ENCODE results near the gene ZBTB37. TPM values are rescaled to one million over a fixed set of nuclear protein-coding genes. Genes with fewer than 3 reads are reported as not detected.
A peak's percentile ranks its signal among the peaks of the same experiment; 100 is the strongest.

ZBTB37 gene, protein sequence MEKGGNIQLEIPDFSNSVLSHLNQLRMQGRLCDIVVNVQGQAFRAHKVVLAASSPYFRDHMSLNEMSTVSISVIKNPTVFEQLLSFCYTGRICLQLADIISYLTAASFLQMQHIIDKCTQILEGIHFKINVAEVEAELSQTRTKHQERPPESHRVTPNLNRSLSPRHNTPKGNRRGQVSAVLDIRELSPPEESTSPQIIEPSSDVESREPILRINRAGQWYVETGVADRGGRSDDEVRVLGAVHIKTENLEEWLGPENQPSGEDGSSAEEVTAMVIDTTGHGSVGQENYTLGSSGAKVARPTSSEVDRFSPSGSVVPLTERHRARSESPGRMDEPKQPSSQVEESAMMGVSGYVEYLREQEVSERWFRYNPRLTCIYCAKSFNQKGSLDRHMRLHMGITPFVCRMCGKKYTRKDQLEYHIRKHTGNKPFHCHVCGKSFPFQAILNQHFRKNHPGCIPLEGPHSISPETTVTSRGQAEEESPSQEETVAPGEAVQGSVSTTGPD
- 10 to 100 TPM; 26.3 to 27.9 TPM for total RNA-seq
- 1 to 10 TPM; 8.5 to 8.7 TPM for polyA plus RNA-seq (ENCODE audit: insufficient read length in 2 of 2)
- long read RNA-seq, donor 1 = 0 reads
- long read RNA-seq, donor 2, partial matches to known transcripts = 0 of 1 reads
- long read RNA-seq, donor 2, other reads (novel, unspliced or antisense) = 0 of 1 reads
- long read RNA-seq, donor 3 = 0 reads
- long read RNA-seq, donor 4 = 0 reads

DNA sequence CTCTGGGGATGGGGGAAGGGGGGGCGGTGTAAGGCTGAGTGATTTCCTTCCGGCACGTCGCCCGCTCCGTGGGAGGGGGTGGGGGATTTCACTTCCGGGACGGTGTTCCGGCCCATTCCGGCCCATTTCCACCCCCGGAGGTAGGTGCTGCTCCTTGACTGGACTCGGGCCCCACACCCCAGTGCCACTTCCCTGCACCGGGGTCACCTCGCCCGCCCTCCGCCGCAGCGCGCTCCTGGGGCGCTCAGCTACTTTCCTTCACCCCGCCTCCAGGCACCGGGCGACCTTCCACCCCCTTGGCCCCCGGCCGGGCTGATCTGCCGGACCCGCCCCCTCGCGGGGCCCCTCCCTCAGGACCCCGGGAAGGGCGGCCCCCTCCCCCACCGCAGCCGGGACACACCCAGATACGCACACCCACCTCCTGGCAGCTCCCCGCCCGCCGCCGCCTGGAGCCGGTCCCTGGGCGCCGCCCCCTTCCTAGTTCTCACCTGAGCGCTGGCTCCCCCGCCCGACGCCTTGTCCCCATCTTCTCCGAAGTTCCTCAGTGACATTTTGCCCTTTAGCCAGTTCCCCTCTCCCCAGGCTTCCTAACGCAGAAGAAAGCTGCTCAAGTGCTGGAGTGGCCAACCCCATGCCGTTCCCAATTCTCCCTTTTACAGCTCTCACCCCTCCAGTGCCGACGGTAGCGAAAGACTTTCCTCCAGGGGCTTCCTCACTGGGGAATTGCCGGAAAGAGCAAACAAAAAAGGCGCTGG, at the start of gene ZBTB37:
ZBTB37 (plus strand) TSS at position 115 of the 755 bp plus-strand sequence. CDS start 1,846 bp downstream, outside the sequence.
- 0% methylated on average over 48 of the region's 53 CpGs for WGBS (ENCODE audit: insufficient coverage)
- no peaks in the 10 kb centered on the region for H3K9me3 ChIP-seq (ENCODE audit: control insufficient read depth, insufficient read depth, low read length)
- H3K27ac ChIP-seq (ENCODE audit: low read depth, low read length) = peak within 1 kb of the TSS; percentile 95
- peak in 3 of 6 donors; percentile 3 to 26 (median 7) for DNase-seq (ENCODE audit: low read depth in 4 of 6, low spot score in 6 of 6)
- H3K27me3 ChIP-seq (ENCODE audit: control insufficient read depth, insufficient read depth, low read length) = no peaks in the 10 kb centered on the region
- peak within 1 kb of the TSS; percentile 95 for H3K4me3 ChIP-seq (ENCODE audit: low read depth, low read length)
- peaks cover 14% of the 10 kb centered on the region for H3K4me1 ChIP-seq (ENCODE audit: control insufficient read depth, insufficient read depth, low read length)
- H3K36me3 ChIP-seq (ENCODE audit: control insufficient read depth, insufficient read depth, low read length) = peaks cover 17% of the 10 kb centered on the region

- WGBS (ENCODE audit: insufficient coverage) = no CpG with 5 or more reads among the region's 1 CpG
- DNase-seq (ENCODE audit: low read depth in 4 of 6, low spot score in 6 of 6) = no peak
Observed at GRCh38 chr1:173818459-173818858, 49.7 kb upstream of the ZBTB37 start.

DNA sequence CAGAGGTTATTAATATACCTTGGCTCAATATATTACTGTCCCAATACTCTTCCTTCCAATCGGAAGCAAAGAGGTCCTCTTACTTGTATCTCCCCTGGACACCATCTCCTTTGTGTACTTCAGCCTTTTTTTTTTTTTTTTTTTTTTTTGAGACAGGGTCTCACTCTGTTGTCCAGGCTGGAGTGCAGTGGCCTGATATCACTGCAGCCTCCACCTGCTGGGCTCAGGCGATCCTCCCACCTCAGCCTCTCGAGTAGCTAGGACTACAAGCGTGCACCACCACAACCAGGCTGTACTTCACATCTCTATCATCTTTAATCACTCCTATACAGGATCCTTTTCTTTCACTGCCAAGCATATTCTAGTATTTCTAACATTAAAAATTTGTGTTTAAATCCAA, 46.5 kb upstream of the ZBTB37 start:
- Histone ChIP-seq H3K4me1 (ENCODE audit: control insufficient read depth, insufficient read depth, low read length) (peaks cover 9% of the 10 kb centered on the region), H3K27me3 (ENCODE audit: control insufficient read depth, insufficient read depth, low read length) (no peaks in the 10 kb centered on the region), H3K9me3 (ENCODE audit: control insufficient read depth, insufficient read depth, low read length) (no peaks in the 10 kb centered on the region), H3K4me3 (ENCODE audit: low read depth, low read length) (no peak overlapping the region), H3K27ac (ENCODE audit: low read depth, low read length) (no peak overlapping the region), H3K36me3 (ENCODE audit: control insufficient read depth, insufficient read depth, low read length) (peaks cover 2% of the 10 kb centered on the region)
- 98% methylated on average over 4 of the region's 4 CpGs for WGBS (ENCODE audit: insufficient coverage)
- DNase-seq (ENCODE audit: low read depth in 4 of 6, low spot score in 6 of 6) = no peak

More at GRCh38 chr1:173818459-173818858, 49.7 kb upstream of the ZBTB37 start:
- H3K27ac ChIP-seq (ENCODE audit: low read depth, low read length) = no peak overlapping the region
- H3K4me1 ChIP-seq (ENCODE audit: control insufficient read depth, insufficient read depth, low read length) = peaks cover 4% of the 10 kb centered on the region
- H3K27me3 ChIP-seq (ENCODE audit: control insufficient read depth, insufficient read depth, low read length) = no peaks in the 10 kb centered on the region
- no peak overlapping the region for H3K4me3 ChIP-seq (ENCODE audit: low read depth, low read length)
- H3K36me3 ChIP-seq (ENCODE audit: control insufficient read depth, insufficient read depth, low read length) = peaks cover 2% of the 10 kb centered on the region
- no peaks in the 10 kb centered on the region for H3K9me3 ChIP-seq (ENCODE audit: control insufficient read depth, insufficient read depth, low read length)

GRCh38 chr1:173823781-173824314, 44.3 kb upstream of the ZBTB37 start:
- Histone ChIP-seq H3K9me3 (ENCODE audit: control insufficient read depth, insufficient read depth, low read length) (no peaks in the 10 kb centered on the region), H3K4me1 (ENCODE audit: control insufficient read depth, insufficient read depth, low read length) (peaks cover 9% of the 10 kb centered on the region), H3K27me3 (ENCODE audit: control insufficient read depth, insufficient read depth, low read length) (no peaks in the 10 kb centered on the region), H3K36me3 (ENCODE audit: control insufficient read depth, insufficient read depth, low read length) (peaks cover 2% of the 10 kb centered on the region), H3K4me3 (ENCODE audit: low read depth, low read length) (peak overlapping the region; percentile 89), H3K27ac (ENCODE audit: low read depth, low read length) (peak overlapping the region; percentile 99)
- no peak for DNase-seq (ENCODE audit: low read depth in 4 of 6, low spot score in 6 of 6)
- 0% methylated on average over 21 of the region's 25 CpGs for WGBS (ENCODE audit: insufficient coverage)

- Histone ChIP-seq H3K36me3 (ENCODE audit: control insufficient read depth, insufficient read depth, low read length) (peaks cover 2% of the 10 kb centered on the region), H3K4me3 (ENCODE audit: low read depth, low read length) (peak within 1 kb of the TSS; percentile 89), H3K27ac (ENCODE audit: low read depth, low read length) (peak within 1 kb of the TSS; percentile 99), H3K9me3 (ENCODE audit: control insufficient read depth, insufficient read depth, low read length) (no peaks in the 10 kb centered on the region), H3K4me1 (ENCODE audit: control insufficient read depth, insufficient read depth, low read length) (peaks cover 9% of the 10 kb centered on the region), H3K27me3 (ENCODE audit: control insufficient read depth, insufficient read depth, low read length) (no peaks in the 10 kb centered on the region)
- WGBS (ENCODE audit: insufficient coverage) = 0% methylated on average over 50 of the region's 55 CpGs
- DNase-seq (ENCODE audit: low read depth in 4 of 6, low spot score in 6 of 6) = peak; percentile 92 to 99 (median 96)
Observed at GRCh38 chr1:173824315-173825081, 43.7 kb upstream of the ZBTB37 start, which contains the start of the genes CENPL and DARS2. Gene CENPL, minus strand, starts transcription at chr1:173824883. Its CDS starts 13,584 bp downstream, at chr1:173811299. Gene DARS2, plus strand, starts transcription at chr1:173824673. Its CDS starts 557 bp downstream, at chr1:173825230.

DNA sequence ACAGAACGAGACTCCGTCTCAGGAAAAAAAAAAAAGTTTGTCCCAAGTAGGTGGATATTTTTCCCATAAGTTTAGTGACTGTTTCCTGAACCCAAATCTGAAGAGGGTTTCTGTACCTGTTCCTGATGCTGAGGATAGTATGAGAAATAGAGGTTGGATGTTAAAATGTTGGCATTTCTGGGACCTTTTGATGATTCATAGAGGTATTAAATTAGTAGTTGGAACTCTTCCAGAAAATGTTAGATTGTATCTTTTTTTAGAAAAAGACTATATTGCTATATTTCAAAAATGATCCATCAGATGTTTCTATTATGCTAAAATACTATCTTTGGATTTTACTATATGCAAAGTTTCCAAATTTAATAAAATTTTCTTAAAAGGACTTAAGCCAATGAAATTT, 40.6 kb upstream of the ZBTB37 start:
- no peaks in the 10 kb centered on the region for H3K36me3 ChIP-seq (ENCODE audit: control insufficient read depth, insufficient read depth, low read length)
- 100% methylated on average over 2 of the region's 2 CpGs for WGBS (ENCODE audit: insufficient coverage)

GRCh38 chr1:173832748-173833147, 35.4 kb upstream of the ZBTB37 start:
- Histone ChIP-seq H3K9me3 (ENCODE audit: control insufficient read depth, insufficient read depth, low read length) (no peaks in the 10 kb centered on the region), H3K4me3 (ENCODE audit: low read depth, low read length) (no peak overlapping the region), H3K27me3 (ENCODE audit: control insufficient read depth, insufficient read depth, low read length) (no peaks in the 10 kb centered on the region), H3K36me3 (ENCODE audit: control insufficient read depth, insufficient read depth, low read length) (peaks cover 13% of the 10 kb centered on the region), H3K27ac (ENCODE audit: low read depth, low read length) (no peak overlapping the region), H3K4me1 (ENCODE audit: control insufficient read depth, insufficient read depth, low read length) (no peaks in the 10 kb centered on the region)
- WGBS (ENCODE audit: insufficient coverage) = no CpG with 5 or more reads among the region's 1 CpG
- no peak for DNase-seq (ENCODE audit: low read depth in 4 of 6, low spot score in 6 of 6)

More for the DNA sequence above, 40.6 kb upstream of the ZBTB37 start:
- H3K4me1 ChIP-seq (ENCODE audit: control insufficient read depth, insufficient read depth, low read length) = peaks cover 8% of the 10 kb centered on the region
- H3K9me3 ChIP-seq (ENCODE audit: control insufficient read depth, insufficient read depth, low read length) = no peaks in the 10 kb centered on the region
- H3K27ac ChIP-seq (ENCODE audit: low read depth, low read length) = no peak overlapping the region
- no peak for DNase-seq (ENCODE audit: low read depth in 4 of 6, low spot score in 6 of 6)
- no peaks in the 10 kb centered on the region for H3K27me3 ChIP-seq (ENCODE audit: control insufficient read depth, insufficient read depth, low read length)
- H3K4me3 ChIP-seq (ENCODE audit: low read depth, low read length) = no peak overlapping the region

DNA sequence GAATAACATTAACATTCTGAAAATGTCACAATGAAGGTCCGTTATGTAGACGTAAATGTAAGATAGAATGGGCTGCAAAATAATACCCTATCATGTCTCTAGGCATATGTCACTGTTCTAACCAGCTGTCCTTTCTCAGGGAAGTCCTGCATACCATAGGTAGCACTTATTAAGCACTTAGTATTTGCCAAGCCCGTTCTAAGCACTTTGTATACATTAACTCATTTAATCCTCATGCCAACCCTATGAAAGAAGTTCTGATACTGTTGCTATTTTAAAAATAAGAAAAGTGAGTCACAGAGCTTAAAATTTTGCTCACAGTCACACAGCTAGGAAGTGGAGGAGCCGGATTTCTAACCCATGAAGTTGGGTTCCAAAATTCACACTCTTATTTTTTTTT, 16.1 kb upstream of the ZBTB37 start:
- Histone ChIP-seq H3K4me3 (ENCODE audit: low read depth, low read length) (no peak overlapping the region), H3K36me3 (ENCODE audit: control insufficient read depth, insufficient read depth, low read length) (peaks cover 15% of the 10 kb centered on the region), H3K27me3 (ENCODE audit: control insufficient read depth, insufficient read depth, low read length) (no peaks in the 10 kb centered on the region), H3K27ac (ENCODE audit: low read depth, low read length) (no peak overlapping the region), H3K9me3 (ENCODE audit: control insufficient read depth, insufficient read depth, low read length) (no peaks in the 10 kb centered on the region), H3K4me1 (ENCODE audit: control insufficient read depth, insufficient read depth, low read length) (no peaks in the 10 kb centered on the region)
- no peak for DNase-seq (ENCODE audit: low read depth in 4 of 6, low spot score in 6 of 6)
- WGBS (ENCODE audit: insufficient coverage) = no CpG with 5 or more reads among the region's 4 CpGs
